Fibroblast of lung (primary cell): ENCODE measurements around the gene ZNF76. TPM values are rescaled to one million over a fixed set of nuclear protein-coding genes. Genes with fewer than 3 reads are reported as not detected.

Experiments used
- DNase-seq, 2 donors: peaks; one replicate each; pipeline versions ENCODE4 v3.0.0 to v3.0.0-alpha.2; 2010; ENCODE audit warnings: low read depth in 2 of 2
- H2AFZ ChIP-seq: 2 replicates; pipeline ENCODE4 v1.5.1; 2012; ENCODE audit warnings: low read length, control low read depth, inconsistent platforms
- H3K27ac ChIP-seq: 2 replicates; pipeline ENCODE4 v1.5.1; 2011; ENCODE audit warnings: low read length, control low read depth; ENCODE audit not compliant: insufficient read depth
- H3K27me3 ChIP-seq: 2 replicates; pipeline ENCODE4 v1.5.1; 2011; ENCODE audit warnings: mild to moderate bottlenecking, low read length; ENCODE audit not compliant: control insufficient read depth, insufficient read depth
- H3K36me3 ChIP-seq: 2 replicates; pipeline ENCODE4 v1.5.1; 2011; ENCODE audit warnings: low read length; ENCODE audit not compliant: control insufficient read depth, insufficient read depth
- H3K4me1 ChIP-seq: 2 replicates; pipeline ENCODE4 v1.5.1; 2011; ENCODE audit warnings: low read length; ENCODE audit not compliant: control insufficient read depth, insufficient read depth; ENCODE audit errors: extremely low read depth
- H3K4me2 ChIP-seq: 2 replicates; pipeline ENCODE4 v1.5.1; 2011; ENCODE audit warnings: low read length, control low read depth; ENCODE audit not compliant: insufficient read depth; ENCODE audit errors: extremely low read depth
- H3K4me3 ChIP-seq, 4 experiments: fragments of 200-600 bp in 1 of 4; sonication (generic) in 1 of 4; replicated peaks in 1 of 4; 2 replicates each; pipeline ENCODE4 v1.5.1; 2011 to 2016; ENCODE audit warnings: low read length in 4 of 4, low read depth in 3 of 4, mild to moderate bottlenecking in 3 of 4, control low read depth in 2 of 4, inconsistent platforms in 1 of 4, mixed read lengths in 1 of 4; ENCODE audit not compliant: insufficient read depth in 1 of 4; ENCODE audit errors: control extremely low read depth in 1 of 4
- H3K79me2 ChIP-seq: 2 replicates; pipeline ENCODE4 v1.5.1; 2012; ENCODE audit warnings: mild to moderate bottlenecking, low read length, inconsistent platforms; ENCODE audit not compliant: control insufficient read depth, insufficient read depth
- H3K9ac ChIP-seq: 2 replicates; pipeline ENCODE4 v1.5.1; 2011; ENCODE audit warnings: mild to moderate bottlenecking, low read length, control low read depth; ENCODE audit not compliant: insufficient read depth
- H3K9me3 ChIP-seq: 2 replicates; pipeline ENCODE4 v1.5.1; 2012; ENCODE audit warnings: low read depth, low read length; ENCODE audit not compliant: control insufficient read depth, insufficient read depth
- H4K20me1 ChIP-seq: 2 replicates; pipeline ENCODE4 v1.5.1; 2011; ENCODE audit warnings: low read length; ENCODE audit not compliant: control insufficient read depth, insufficient read depth; ENCODE audit errors: extremely low read depth
- EZH2 ChIP-seq: IDR thresholded peaks from 2 replicates; pipeline ENCODE4 v1.5.1; 2012; ENCODE audit warnings: low read length, control low read depth, mild to moderate bottlenecking; ENCODE audit errors: missing control alignments
- polyA plus RNA-seq, 2 donors: library from polyadenylated mRNA; depleted of rRNA in 1 of 2; stranded (reverse) in 1 of 2; unstranded in 1 of 2; fragments of >200 nt; gene quantifications; 2 replicates each; pipeline ENCODE4 v1.2.1, GENCODE V29; 2011 to 2012; ENCODE audit warnings: missing spikeins in 1 of 2
- total RNA-seq: library from RNA; depleted of rRNA; stranded (reverse); fragments of >200 nt; gene quantifications from 2 replicates; pipeline ENCODE4 v1.2.1, GENCODE V29; 2014
- TF ChIP-seq, protein P1 (sequence below), 2 donors: IDR thresholded peaks in 1 of 2; conservative IDR thresholded peaks in 1 of 2; 1 replicate in 1 of 2; 2 replicates in 1 of 2; pipeline ENCODE4 v1.5.1; 2011 to 2012; ENCODE audit warnings: low read length in 2 of 2, control low read depth in 1 of 2, inconsistent platforms in 1 of 2, low read depth in 1 of 2, mild to moderate bottlenecking in 1 of 2

ZNF76 gene
- total and polyA plus RNA-seq, 2 donors (not counting 1 experiment from before 2014, with no cell fraction given): 9.6 to 19.5 TPM

GRCh38 chr6:35248965-35249364 lies 10.6 kb upstream of the ZNF76 start:
- H4K20me1 ChIP-seq: no peaks in the 10 kb centered on the region
- H3K4me2 ChIP-seq: no peak overlapping the region
- TF ChIP-seq, protein P1, sequence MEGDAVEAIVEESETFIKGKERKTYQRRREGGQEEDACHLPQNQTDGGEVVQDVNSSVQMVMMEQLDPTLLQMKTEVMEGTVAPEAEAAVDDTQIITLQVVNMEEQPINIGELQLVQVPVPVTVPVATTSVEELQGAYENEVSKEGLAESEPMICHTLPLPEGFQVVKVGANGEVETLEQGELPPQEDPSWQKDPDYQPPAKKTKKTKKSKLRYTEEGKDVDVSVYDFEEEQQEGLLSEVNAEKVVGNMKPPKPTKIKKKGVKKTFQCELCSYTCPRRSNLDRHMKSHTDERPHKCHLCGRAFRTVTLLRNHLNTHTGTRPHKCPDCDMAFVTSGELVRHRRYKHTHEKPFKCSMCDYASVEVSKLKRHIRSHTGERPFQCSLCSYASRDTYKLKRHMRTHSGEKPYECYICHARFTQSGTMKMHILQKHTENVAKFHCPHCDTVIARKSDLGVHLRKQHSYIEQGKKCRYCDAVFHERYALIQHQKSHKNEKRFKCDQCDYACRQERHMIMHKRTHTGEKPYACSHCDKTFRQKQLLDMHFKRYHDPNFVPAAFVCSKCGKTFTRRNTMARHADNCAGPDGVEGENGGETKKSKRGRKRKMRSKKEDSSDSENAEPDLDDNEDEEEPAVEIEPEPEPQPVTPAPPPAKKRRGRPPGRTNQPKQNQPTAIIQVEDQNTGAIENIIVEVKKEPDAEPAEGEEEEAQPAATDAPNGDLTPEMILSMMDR (conservative IDR thresholded peaks at IDR 0.05 in 1 of 2, IDR thresholded peaks at IDR 0.05 in 1 of 2; ENCODE audit: low read depth in 1 of 2, low read length in 2 of 2): no peak
- TF ChIP-seq EZH2: no peak
- H3K9me3 ChIP-seq: no peaks in the 10 kb centered on the region
- peaks cover 2% of the 10 kb centered on the region for H3K79me2 ChIP-seq
- H3K4me3 ChIP-seq: no peak overlapping the region
- no peaks in the 10 kb centered on the region for H3K27me3 ChIP-seq
- H3K9ac ChIP-seq: no peak overlapping the region
- H3K4me1 ChIP-seq: no peaks in the 10 kb centered on the region
- no peak overlapping the region for H3K27ac ChIP-seq
- no peak overlapping the region for H2AFZ ChIP-seq
- peaks cover 1% of the 10 kb centered on the region for H3K36me3 ChIP-seq
- no peak for DNase-seq

DNA sequence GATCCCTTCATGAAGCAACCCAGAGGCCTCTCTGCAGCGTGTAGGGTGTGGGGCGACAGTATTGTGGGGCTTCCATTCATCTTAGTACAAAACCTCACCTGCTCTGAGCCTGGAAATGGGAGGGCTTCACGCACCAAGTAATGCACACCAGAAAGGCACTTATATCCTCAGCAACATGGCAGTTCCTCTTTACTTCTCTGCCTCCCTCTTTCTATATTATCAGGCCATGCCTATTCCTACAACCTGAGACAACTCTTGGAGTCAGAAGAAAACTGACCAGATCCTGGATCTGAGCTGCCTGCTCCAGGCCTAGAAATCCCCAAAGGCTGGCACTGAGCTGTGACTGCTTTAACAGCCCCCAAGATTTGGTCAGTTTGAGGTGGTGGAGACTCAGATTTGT lies 7.6 kb upstream of the ZNF76 start:
- no peaks in the 10 kb centered on the region for H3K27me3 ChIP-seq
- H3K27ac ChIP-seq: no peak overlapping the region
- DNase-seq: no peak
- H3K36me3 ChIP-seq: peaks cover under 1% of the 10 kb centered on the region
- peaks cover 2% of the 10 kb centered on the region for H3K79me2 ChIP-seq
- H3K4me1 ChIP-seq: no peaks in the 10 kb centered on the region
- H2AFZ ChIP-seq: no peak overlapping the region
- TF ChIP-seq, protein P1 (conservative IDR thresholded peaks at IDR 0.05 in 1 of 2, IDR thresholded peaks at IDR 0.05 in 1 of 2; ENCODE audit: low read depth in 1 of 2, low read length in 2 of 2): no peak
- no peak for TF ChIP-seq EZH2
- H3K4me2 ChIP-seq: no peak overlapping the region
- no peaks in the 10 kb centered on the region for H4K20me1 ChIP-seq
- H3K9ac ChIP-seq: no peak overlapping the region
- H3K4me3 ChIP-seq: no peak overlapping the region
- no peaks in the 10 kb centered on the region for H3K9me3 ChIP-seq

GRCh38 chr6:35253249-35253648 lies 6.3 kb upstream of the ZNF76 start:
- no peaks in the 10 kb centered on the region for H3K27me3 ChIP-seq
- no peak overlapping the region for H3K9ac ChIP-seq
- H3K4me1 ChIP-seq: no peaks in the 10 kb centered on the region
- no peaks in the 10 kb centered on the region for H3K36me3 ChIP-seq
- TF ChIP-seq, protein P1 (conservative IDR thresholded peaks at IDR 0.05 in 1 of 2, IDR thresholded peaks at IDR 0.05 in 1 of 2; ENCODE audit: low read depth in 1 of 2, low read length in 2 of 2): no peak
- TF ChIP-seq EZH2: no peak
- no peak overlapping the region for H3K27ac ChIP-seq
- no peak overlapping the region for H3K4me2 ChIP-seq
- peaks cover 3% of the 10 kb centered on the region for H3K79me2 ChIP-seq
- H3K4me3 ChIP-seq: no peak overlapping the region
- H4K20me1 ChIP-seq: no peaks in the 10 kb centered on the region
- no peak overlapping the region for H2AFZ ChIP-seq
- DNase-seq: no peak
- H3K9me3 ChIP-seq: no peaks in the 10 kb centered on the region
